Suppressor macrophage treated with lipopolysaccharide for 1 hour (primary cell): ENCODE measurements around the gene ZFYVE9.
"Not testable (repeated sequence)": the region's sequence is repeated elsewhere in the genome, so short reads cannot be mapped to it uniquely, and the experiment has no call there.

Experiments
- DNase-seq, 3 donors: peaks; one replicate each; pipeline ENCODE4 v3.0.0-alpha.2; 2020 to 2022

Gene ZFYVE9

DNA sequence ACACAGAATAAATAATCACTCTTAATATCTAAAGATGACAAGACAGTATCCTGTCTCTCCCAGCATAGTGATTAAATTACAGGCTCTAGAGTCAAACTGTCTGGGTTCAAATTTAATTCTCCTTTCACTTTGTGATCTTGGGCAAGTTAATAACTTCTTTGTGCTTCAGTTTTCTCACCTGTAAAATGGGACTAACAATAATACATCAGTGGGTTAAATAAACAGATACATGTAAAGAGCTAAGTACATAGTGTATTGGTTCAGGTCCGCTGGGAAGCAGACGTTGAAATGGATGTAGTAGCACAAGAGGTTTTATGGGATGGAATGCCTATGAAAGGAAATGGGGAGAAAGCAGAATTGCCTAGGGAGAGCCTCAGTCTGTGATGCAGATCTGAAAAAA lies 10.7 kb downstream of the ZFYVE9 start:
- no peak for DNase-seq

DNA sequence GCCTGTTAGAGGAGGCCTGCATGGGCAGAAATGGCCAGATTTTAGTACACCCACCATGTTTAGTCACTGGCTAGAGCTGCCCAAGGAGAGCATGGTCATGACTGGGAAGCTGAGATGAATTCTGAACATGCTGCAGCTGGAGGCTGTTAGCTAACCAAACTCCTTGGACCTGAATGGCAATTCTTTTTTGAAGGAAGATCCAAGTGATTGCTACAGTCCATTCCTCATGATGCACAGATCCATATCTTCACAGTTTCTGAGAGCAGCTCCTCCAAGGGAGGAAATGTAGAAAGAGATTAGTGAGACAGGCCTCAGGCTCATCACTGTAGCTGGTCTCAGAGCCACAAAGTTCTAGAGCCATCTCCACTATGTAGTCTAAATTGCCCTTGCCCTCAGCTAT lies 11.1 kb downstream of the ZFYVE9 start:
- DNase-seq, result no peak

DNA sequence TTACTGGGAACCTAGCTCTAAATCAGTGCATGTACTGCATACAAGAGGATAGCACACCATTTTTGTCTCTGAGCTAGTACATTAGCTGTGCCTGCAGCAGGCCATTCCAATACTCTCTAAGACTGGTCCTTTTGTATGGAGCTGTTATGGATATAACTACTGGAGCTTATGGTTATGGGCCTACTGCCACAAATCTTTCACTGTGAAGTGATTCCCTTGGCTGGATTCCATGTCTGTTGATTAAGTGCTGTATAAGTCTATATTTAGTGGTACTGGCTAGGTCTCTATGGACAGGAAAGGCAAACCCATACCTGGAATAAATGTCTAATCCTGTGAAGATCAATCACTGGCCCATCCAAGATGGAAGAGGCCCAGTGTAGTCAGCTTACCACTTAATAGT lies 12.0 kb downstream of the ZFYVE9 start:
- no peak for DNase-seq

DNA sequence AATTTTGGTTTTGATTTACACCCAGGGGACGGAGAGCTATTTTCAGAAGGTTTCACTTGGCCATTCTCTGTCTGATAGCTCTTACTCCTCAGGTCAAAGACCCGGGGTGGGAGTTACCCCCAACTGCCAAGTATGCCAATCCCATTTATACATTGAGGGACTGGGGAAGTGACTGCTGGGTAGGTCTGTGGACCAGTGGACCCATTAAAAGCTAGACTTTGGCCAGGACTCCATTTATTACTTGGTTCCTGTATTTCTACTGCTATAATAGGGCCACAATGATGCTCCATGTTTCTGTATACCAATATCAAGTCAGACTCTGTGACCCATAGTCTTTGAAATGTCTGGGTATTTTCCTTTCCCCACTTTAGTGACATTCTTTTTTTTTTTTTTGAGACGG lies 14.6 kb downstream of the ZFYVE9 start:
- DNase-seq, result no peak

GRCh38 chr1:52157582-52157981 lies 15.7 kb downstream of the ZFYVE9 start:
- DNase-seq, result no peak

- DNase-seq, result no peak
Measured at GRCh38 chr1:52158218-52158617, 16.3 kb downstream of the ZFYVE9 start.

GRCh38 chr1:52159033-52159789 lies 17.3 kb downstream of the ZFYVE9 start:
- no peak for DNase-seq

DNA sequence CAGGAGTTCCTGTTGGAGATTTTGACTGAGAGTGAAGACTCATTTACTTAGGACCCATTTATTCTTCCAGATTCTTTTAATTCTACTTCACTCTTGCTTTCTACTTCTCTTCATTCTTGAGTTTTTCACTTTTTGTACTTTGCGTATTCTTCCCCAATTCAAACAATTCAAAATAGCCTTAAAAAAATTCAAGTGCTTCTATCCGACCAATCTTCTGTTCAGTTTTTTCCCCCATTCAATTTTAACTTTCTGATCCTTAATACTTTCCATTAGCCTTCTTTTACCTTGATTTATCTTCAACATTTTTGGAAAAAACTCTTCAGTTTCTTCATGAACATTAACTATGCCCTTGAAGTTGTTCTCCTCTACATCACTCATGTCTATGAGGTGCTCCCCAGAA lies 21.1 kb downstream of the ZFYVE9 start:
- no peak for DNase-seq

DNA sequence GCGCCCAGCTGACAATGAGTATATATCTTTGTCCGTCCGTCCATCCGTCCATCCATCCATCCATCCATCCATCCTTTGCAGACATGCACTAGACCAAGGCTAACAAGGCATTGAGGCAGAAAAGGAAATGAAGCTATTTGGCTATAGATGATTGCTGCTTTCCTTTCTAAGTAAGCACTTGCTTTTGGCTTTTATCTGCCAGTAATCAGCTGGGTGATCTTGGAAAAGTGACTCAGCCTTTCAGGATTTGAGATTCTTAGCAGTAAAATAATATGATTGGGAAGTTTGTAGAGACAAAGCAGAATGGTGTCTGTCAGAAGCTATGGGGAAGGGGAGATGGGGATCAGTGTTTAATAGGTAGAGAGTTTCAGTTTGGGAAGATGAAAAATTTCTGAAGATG lies 22.7 kb downstream of the ZFYVE9 start:
- no peak for DNase-seq

DNA sequence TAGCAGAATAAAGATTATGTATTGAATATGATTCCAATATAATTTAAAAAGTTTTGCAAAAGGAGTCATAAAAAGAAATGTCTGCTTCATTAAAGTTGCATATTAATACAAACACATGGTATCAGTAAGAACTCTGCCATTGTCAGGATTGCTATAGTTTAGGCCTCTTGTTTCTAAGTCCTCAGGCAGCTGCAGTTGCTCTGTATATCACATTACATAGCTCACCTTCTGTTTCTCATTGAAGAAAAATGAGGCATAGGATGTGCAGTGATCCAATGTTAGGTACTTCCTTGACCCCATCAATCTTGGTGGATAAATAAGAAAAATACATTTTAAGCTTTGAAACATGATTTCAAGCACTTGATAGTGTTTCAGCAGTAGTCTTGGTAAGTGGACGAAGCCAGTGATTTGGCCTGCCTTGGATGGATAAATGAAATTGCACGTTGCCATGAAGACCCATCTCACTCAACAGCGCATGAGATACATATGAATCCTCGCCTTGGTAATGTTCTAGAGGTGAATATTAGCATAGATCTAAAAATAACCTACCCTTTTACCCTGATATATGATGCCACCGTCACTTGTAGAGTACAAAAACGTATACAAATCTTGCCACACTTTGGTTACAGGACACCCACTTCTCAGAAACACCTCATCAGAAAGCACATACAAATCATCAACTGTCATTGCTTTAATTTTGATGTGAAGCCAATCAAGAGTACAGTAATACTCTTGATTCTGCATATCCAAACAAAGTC lies 25.3 kb downstream of the ZFYVE9 start:
- DNase-seq, result no peak

DNA sequence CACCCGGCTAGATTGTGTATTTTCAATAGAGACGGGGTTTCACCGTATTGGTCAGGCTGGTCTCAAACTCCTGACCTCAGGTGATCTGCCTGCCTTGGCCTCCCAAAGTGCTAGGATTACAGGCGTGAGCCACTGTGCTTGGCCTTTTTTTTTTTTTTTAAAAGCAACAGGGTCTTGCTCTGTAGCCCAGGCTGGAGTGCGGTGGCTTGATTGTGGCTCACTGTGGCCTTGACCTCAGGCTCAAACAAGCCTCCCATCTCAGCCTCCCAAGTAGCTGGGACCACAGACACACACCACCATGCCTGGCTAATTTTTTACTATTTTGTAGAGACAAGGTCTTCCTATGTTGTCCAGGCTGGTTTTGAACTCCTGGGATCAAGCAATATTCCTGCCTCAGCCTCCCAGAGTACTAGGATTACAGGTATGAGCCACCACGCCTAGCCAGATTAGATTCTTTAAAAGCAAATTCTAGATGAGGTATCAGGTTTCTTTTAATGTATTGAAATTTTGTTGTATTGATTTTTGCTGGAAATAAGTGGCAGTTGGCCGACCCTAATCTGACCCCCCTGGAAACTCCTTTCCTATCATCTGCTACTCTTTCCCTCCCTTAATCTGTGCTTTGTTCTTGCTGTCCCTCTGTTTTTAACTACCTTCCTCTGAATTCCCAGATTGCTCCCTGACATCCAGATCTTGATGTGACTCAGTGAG lies 26.6 kb downstream of the ZFYVE9 start:
- no peak for DNase-seq

DNA sequence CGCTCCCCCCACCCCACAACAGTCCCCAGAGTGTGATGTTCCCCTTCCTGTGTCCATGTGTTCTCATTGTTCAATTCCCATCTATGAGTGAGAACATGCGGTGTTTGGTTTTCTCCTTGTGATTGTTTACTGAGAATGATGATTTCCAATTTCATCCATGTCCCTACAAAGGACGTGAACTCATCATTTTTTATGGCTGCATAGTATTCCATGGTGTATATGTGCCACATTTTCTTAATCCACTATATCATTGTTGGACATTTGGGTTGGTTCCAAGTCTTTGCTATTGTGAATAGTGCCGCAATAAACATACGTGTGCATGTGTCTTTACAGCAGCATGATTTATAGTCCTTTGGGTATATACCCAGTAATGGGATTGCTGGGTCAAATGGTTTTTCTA lies 29.3 kb downstream of the ZFYVE9 start:
- not testable (repeated sequence) for DNase-seq

DNA sequence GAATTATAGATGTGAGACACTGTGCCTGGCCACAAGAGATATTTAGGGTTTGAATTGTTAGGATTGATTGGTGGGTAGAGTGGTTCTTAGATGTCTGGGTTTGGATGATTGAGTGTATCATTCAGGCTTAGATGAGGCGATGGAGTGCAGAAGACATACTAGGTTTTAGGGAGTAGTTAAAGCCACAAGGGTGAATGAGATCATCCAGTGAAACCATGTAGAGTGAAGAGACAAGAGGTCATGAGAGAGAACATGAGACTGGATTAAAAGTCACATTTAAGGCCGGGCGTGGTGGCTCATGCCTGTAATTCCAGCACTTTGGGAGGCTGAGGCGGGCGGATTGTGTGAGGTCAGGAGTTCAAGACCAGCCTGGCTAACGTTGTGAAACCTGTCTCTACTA lies 37.2 kb downstream of the ZFYVE9 start:
- no peak for DNase-seq

- no peak for DNase-seq
Measured at GRCh38 chr1:52180176-52180575, 38.3 kb downstream of the ZFYVE9 start.

GRCh38 chr1:52181759-52182158 lies 39.9 kb downstream of the ZFYVE9 start:
- not testable (repeated sequence) for DNase-seq

- not testable (repeated sequence) for DNase-seq
Measured at GRCh38 chr1:52182328-52182727, 40.4 kb downstream of the ZFYVE9 start.

DNA sequence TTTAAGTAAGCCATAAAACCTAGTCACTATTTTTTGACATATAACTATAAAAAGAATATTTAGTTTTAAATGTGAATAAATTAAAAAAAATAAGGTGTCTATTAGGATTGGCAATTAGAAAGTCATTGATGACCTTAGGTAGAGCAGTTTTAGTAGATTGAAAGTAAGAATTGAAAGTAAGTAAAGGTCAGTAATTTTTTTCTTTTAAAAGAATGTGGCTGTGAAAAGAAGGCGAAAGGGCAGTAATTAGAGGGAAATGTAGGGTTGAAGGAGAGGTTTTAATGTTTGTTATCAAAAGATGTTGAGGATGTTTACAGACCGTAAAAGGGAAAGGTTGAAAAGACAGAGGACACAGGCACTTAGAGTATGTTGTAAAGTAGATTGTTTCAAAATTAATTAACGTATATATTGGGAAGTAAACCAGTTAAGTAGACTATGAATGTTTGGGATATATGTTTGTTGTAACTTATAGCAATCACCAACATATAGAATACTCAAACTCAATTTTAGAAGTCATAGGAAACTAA lies 41.0 kb downstream of the ZFYVE9 start:
- DNase-seq, result no peak

DNA sequence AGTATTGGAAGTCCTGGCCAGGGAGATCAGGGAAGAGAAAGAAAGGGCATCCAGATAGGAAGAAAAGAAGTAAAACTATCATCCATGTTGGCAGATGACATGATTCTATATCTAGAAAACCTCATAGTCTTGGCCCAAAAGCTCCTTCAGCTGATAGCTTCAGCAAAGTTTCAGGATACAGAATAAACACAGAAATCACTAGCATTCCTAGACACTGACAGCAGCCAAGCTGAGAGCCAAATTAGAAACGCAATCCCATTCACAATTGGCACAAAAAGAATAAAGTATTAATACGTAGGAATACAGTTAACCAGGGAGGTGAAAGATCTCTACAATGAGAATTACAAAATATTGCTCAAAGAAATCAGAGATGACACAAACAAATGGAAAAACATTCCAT lies 44.6 kb downstream of the ZFYVE9 start:
- no peak for DNase-seq

GRCh38 chr1:52189898-52190480 lies 48.1 kb downstream of the ZFYVE9 start:
- peak in 2 of 3 donors; percentile 12 to 20 for DNase-seq

GRCh38 chr1:52190500-52191252 lies 48.8 kb downstream of the ZFYVE9 start:
- no peak for DNase-seq

GRCh38 chr1:52191395-52191965 lies 49.6 kb downstream of the ZFYVE9 start:
- no peak for DNase-seq

DNA sequence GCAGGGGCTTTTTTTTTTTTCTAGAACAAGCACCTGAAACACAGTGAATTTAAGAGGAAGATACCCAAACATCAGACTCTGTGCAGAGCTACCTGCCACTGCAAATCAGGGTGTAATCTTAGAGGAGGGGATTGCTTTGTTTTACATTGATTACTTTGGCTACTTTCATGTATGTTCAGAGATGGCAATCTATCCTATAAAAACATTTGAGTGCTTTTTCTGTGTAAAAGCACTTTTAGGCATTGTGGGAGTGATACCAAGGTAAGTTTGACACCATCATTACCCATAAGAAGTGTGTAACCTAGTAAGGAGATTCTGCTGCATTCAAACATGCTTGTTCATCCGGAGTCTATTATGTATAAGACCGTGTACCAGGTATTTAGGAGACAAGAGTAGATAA lies 50.1 kb downstream of the ZFYVE9 start:
- DNase-seq, result no peak
